ENCODE results near the gene DNAH10.

DNAH10 gene

DNA sequence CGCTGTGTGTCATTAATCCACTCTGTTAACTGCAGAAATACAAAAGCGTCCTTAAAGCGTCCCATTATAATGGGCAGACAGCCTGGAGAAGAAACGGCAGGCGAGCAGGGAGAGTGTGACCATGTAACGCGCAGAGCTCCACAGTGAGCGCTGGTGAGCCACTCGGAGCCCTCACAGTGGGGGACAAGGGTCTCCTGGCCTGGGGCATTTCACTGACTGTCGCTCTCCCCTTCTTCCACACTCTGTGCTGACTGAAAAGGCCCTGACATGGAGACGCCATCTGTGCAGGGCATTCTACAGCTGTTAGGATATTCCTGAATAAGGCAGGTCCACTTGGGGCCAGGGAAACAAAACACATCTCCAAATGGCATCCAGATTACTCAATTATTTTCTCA lies 186.3 kb downstream of the DNAH10 start:
- DNase-seq (ENCODE audit: low spot score): no peak

DNA sequence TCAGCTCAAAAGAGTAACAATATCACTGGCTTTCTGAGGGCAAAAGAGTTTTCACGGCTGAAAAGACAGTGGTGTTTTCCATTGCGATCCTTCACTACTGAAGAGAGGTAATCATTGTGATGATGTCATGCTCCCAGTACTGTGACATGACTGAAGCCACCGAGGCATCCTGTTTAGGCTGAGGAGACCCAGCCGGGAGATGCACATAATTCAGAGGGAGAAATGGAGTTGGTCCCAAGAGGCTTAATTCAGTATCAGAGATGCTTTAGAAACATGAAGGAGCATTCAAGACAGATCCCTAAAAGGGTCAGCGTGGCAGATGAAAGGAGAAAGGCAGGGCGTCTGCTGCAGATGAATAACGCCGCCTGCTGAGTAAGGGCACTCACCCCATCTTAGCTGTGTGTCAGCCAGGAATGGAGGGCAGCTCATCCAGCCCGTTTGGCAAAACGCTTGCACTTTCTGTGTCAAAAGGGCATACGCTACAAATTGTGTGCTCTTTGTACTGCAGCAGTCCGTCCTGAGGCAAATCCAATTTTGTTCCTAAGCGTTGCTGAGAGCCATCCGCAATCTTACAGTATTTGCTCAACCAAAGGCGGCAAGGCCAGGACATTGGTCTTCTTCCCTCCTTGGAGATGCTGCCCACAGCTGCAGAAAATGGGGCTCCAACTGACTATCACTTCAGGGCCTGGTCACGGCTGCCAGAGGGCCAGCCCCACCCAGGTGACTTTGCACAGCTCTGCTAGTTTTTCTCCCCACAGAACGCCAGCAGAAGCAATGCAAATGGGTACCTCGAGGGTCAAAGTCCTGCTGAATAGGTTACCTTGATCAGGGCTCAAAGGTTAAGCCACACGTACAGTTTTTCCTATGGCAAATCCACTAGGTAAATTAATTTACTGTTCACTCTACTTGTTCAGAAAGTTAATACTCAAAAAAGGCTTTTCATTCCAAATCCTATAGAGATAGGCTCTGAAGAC lies 187.0 kb downstream of the DNAH10 start:
- no peak for DNase-seq (ENCODE audit: low spot score)

DNA sequence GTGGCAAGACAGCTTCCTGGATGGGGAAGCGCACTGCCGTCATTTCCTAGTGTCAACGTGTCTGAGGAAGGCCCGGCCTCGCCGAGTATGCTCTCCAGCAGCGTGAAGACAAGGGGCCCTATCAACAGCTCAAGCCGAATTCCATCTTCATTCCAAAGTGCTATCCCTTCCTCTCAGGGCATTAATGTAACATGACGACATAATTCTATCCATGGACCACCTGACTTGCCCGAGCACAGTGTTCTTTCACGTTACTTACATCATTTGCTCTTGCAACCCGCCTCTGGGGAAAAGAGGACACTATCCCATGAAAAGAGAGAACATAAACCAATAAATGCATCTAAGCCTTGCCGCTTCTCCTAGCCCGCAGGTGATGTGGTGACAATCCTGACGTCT lies 187.7 kb downstream of the DNAH10 start:
- no peak for DNase-seq (ENCODE audit: low spot score)

DNA sequence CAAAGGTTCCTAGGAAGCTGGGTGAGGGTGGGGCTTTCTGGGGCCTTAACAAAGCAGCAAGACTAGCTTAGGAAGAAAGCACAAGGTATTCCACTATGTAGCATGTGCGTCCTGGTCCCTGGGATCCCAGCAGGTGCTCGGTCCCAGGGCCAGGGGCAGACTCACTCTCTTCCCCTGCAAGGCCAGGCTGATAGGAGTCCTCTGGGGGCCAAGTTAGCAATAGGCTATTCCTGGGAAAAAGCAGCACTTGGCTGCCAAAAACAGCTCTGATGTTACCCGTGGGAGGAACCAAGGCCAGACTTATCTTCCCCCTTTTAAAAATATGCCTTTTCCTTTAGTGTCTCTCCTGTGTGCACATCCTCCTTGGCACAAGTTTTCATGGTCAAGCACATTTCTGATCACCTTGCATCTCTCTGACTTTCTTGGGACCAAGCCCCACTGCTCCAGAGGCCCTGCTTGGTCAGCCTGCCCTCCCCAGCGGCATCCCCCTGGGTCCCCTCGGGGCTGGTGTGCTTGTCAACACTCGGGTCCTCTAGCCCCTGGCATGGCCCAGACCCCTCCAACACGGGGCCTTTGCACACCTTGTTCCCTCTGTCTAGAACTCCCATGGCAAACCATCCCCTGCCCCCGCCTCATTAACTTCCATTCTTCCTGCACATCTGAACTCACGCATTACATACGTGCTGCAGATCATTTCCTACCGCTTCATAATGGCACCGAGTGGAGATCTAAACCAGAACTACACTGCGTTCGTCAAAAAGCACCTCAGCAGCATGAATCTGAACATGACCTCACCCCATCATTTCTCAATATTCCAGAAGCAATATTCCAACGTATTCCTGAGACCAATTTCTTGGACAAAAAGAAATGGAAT lies 188.6 kb downstream of the DNAH10 start:
- peak; percentile 41 for DNase-seq (ENCODE audit: low spot score)

GRCh38 chr12:123951467-123951866 lies 189.4 kb downstream of the DNAH10 start:
- DNase-seq (ENCODE audit: low spot score): no peak

- DNase-seq (ENCODE audit: low spot score): no peak
Observed at GRCh38 chr12:123952037-123952436, 189.9 kb downstream of the DNAH10 start.

DNA sequence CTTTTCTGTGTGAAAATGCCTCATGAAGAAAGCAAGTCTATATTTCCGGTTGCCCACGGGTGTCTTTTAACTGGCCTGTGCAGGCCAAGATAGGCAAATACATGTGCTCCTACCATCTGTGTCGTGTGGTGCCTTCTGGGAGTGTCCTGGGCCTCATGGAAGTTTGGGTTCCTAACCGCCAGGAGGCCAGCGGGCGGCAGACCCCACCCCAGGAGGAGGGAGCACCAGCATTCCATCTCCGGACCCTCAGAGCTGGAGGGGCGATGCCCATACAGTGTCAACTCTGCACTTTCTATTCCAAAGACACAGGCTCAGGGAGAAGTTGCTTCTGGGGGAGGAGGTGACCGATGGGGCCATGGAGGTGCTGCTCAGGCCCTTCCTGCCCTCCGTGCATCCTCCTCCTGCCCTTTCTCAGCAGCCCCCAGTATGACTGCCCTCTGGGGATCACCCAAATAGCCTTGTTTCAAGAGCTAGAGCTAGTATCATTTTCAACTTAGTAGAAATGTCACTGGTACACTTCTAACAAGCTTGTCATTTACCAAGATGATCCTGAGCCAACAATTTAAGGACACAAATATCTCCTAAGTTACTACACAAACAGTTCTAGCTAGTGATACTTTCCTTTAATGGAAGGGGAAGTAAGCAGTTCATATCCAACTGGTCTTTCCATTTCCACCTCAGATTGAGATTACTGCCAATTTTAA lies 192.7 kb downstream of the DNAH10 start:
- no peak for DNase-seq (ENCODE audit: low spot score)

GRCh38 chr12:123956249-123956648 lies 194.1 kb downstream of the DNAH10 start:
- DNase-seq (ENCODE audit: low spot score): no peak

DNA sequence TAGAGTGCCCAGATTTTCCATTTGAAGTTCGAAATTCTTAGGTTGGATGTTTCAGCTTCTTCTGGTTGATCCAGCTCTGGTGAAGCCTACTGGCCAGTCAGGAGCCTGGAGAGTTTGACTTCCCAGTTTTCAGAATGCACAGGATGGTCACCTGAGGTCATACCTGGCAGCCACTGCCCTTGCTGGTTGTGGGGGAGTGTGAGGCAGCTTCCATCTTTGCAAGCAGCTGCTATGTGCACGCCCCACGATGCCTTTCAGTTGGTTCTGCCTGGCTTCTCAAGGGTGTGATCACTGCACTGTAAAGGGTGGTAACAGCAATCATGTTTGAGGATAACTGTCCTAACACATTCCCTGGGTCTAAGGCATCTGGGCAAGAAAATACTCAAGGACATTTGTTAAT lies 195.1 kb downstream of the DNAH10 start:
- DNase-seq (ENCODE audit: low spot score): no peak

GRCh38 chr12:123958462-123958861 lies 196.4 kb downstream of the DNAH10 start:
- no peak for DNase-seq (ENCODE audit: low spot score)

- DNase-seq (ENCODE audit: low spot score): no peak
Observed at GRCh38 chr12:123958876-123959275, 196.8 kb downstream of the DNAH10 start.

GRCh38 chr12:123960029-123960735 lies 198.1 kb downstream of the DNAH10 start:
- DNase-seq (ENCODE audit: low spot score): no peak

GRCh38 chr12:123960856-123961255 lies 198.8 kb downstream of the DNAH10 start:
- no peak for DNase-seq (ENCODE audit: low spot score)

DNA sequence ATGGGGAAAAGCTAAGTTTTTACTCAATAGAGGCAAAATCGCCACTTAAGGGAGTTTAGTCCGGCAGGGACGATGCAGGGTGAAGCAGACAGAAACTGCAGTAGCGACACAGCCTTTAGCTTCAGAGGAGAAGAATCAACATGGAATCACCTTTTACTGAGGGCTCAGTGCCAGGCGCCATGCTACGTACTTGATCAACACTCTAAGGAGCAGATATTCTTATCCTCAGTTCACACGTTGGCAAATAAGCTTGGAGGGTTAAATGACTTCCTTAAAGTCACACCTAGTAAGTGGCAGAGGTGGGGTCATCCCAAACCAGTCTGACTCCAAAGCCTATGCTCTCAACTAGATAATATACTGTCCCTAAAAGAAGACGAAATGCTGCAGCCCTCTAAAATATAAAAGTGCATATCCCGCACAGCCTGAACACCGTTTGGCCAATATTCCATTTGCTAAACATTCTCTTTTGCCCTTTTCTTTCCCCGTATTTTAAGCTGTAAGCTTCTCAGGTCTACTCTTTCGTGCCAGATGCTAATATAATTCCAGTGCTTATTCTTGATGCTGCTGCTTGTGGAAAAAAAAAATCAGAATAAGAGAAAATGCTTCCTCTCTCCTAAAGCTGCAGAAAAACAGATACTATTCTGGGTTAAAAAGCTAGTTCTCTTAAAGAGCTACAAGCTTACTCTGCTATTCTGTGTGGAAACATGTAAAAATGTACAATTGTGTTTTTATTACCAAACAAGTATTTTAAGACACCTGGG lies 199.7 kb downstream of the DNAH10 start:
- no peak for DNase-seq (ENCODE audit: low spot score)

DNA sequence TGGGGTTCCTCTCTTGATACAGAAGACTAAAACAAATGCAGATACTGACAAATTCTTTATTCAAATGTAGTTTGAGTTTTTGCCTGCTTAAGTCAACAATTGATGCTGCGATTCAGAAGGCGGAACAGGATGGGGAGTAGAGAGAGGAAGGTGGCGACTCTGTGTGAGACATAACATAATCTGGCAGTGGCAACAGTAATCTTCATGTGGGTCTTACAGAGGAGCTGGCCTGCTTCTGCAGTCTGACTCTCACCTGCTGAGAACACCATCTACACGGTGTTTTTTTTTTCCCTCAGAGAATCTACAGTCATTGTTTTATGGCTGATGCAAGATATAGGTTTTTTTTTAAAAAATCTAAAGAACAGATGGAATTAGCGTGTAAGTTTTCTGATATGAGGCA lies 200.4 kb downstream of the DNAH10 start:
- DNase-seq (ENCODE audit: low spot score): no peak

DNA sequence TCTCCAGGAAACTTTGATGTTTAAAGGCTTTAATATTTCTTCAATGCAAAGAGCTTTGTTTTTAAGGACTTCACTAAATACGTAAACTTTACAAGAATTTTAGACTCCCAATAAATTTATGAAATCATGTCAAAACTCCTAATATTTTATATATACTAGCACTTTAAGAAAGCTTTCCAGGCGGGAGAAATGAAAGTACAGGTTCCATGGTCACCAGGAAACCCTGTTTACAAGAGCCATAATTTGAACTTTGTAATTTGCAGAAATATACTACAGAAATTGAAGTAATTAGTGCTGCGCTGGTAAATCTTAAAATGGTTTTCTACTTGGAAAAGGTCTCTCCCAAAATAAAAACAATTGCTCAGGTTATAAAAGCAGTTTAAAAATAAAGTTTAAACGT lies 201.7 kb downstream of the DNAH10 start:
- DNase-seq (ENCODE audit: low spot score): no peak

DNA sequence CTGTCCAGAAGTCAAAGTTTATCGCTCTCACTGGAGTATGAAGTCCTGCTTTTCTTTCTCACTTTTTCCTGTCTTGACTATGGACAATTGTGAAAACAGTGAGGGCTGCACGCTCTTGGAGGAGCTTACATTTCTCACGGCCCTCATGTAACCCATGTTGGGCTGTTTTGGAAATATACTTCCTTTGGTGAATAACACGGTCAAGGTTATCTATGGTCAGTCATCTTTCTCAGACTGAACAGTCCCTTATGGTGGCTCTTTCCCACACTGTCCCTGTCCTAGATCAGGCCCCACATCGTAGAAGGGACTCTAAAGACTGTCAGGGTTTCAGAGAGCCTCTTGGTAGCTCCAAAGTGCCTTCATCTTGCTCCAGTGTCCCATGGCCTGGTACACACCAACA lies 203.3 kb downstream of the DNAH10 start:
- no peak for DNase-seq (ENCODE audit: low spot score)

DNA sequence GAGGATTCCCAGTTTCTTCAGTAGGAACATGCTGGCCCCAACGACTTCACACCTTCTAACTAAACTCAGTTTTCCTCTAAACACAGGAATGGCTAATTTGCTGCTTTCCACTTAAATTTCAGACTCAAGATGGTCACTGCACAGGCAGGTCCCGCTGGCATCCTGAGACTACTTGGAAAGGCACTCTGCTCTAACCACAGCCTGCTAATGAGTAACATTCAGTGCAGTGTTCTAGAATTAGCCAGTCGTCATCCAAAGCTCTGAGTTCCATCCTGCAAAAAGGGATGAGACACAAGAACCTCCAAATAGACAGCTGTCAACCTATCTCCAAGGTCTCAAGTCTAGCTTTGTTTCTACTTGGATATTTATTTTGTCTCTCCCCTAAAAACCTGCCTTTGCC lies 204.5 kb downstream of the DNAH10 start:
- no peak for DNase-seq (ENCODE audit: low spot score)

- no peak for DNase-seq (ENCODE audit: low spot score)
Observed at GRCh38 chr12:123967121-123967586, 205.1 kb downstream of the DNAH10 start.

GRCh38 chr12:123971449-123971769 lies 209.3 kb downstream of the DNAH10 start:
- DNase-seq (ENCODE audit: low spot score): no peak
